T47D (cell line): ENCODE measurements around the gene STPG3.

Source experiments
- DNase-seq, 2 experiments: peaks; one replicate each; pipeline versions ENCODE4 v3.0.0 to v3.0.0-alpha.2; 2011 to 2012; ENCODE audit warnings: low read depth in 1 of 2, low spot score in 1 of 2
- JUND ChIP-seq: IDR thresholded peaks from 2 replicates; pipeline ENCODE4 v1.6.1; 2012; ENCODE audit warnings: low read depth
- in situ Hi-C: cut with HindIII; loops from 2 replicates; pipeline ENCODE4 v1.10.0; 2016; ENCODE audit warnings: low sequenced_read_pairs, low pct_unique_long_range_greater_than_20kb

STPG3 gene

GRCh38 chr9:137273095-137273490, 22.0 kb downstream of the STPG3 start:
- in situ Hi-C loops: no loop called here
- peak; percentile 48 to 67 for DNase-seq
- TF ChIP-seq JUND: no peak

- in situ Hi-C loops: no loop called here
- no peak for TF ChIP-seq JUND
- DNase-seq: peak in 1 of 2 experiments; percentile 83
These were observed 22.7 kb downstream of the STPG3 start for GRCh38 chr9:137273611-137274320.

GRCh38 chr9:137275203-137275587, 24.1 kb downstream of the STPG3 start:
- in situ Hi-C loops: no loop called here

GRCh38 chr9:137275588-137276472, 24.7 kb downstream of the STPG3 start:
- DNase-seq: no peak
- in situ Hi-C loops: no loop called here
- TF ChIP-seq JUND: no peak

More at GRCh38 chr9:137275203-137275587, 24.1 kb downstream of the STPG3 start:
- no peak for DNase-seq
- TF ChIP-seq JUND: no peak

GRCh38 chr9:137276473-137277328, 25.6 kb downstream of the STPG3 start:
- no peak for TF ChIP-seq JUND
- in situ Hi-C loops: no loop called here
- no peak for DNase-seq

GRCh38 chr9:137277329-137278041, 26.4 kb downstream of the STPG3 start, which contains the start of gene TOR4A:
TOR4A (plus strand) TSS chr9:137277726; CDS start chr9:137278690, 964 bp downstream.
- in situ Hi-C loops: no loop called here
- TF ChIP-seq JUND: no peak
- no peak for DNase-seq

- no peak for DNase-seq
- in situ Hi-C loops: no loop called here
- TF ChIP-seq JUND: no peak
These were observed 27.1 kb downstream of the STPG3 start for GRCh38 chr9:137278061-137278701.

- no peak for DNase-seq
- in situ Hi-C loops: no loop called here
- TF ChIP-seq JUND: no peak
These were observed 27.9 kb downstream of the STPG3 start for GRCh38 chr9:137278721-137279711.

- TF ChIP-seq JUND: no peak
- DNase-seq: no peak
- in situ Hi-C loops: no loop called here
These were observed 28.8 kb downstream of the STPG3 start for GRCh38 chr9:137279741-137280473.
